ENCODE measurements around the gene GPR148.

Gene GPR148

GRCh38 chr2:130749078-130749477 is 20.2 kb downstream of the GPR148 start:
- in situ Hi-C loops (cut with HindIII; ENCODE audit: low sequenced_read_pairs): no loop called here

GRCh38 chr2:130749641-130750040 is 20.8 kb downstream of the GPR148 start:
- in situ Hi-C loops (cut with HindIII; ENCODE audit: low sequenced_read_pairs): no loop called here

GRCh38 chr2:130754811-130755210 is 25.9 kb downstream of the GPR148 start:
- in situ Hi-C loops (cut with HindIII; ENCODE audit: low sequenced_read_pairs): no loop called here

- in situ Hi-C loops (cut with HindIII; ENCODE audit: low sequenced_read_pairs): no loop called here
These were observed 26.6 kb downstream of the GPR148 start, which contains the start of gene AMER3 for GRCh38 chr2:130755256-130756052. Gene AMER3, plus strand, starts transcription at chr2:130755540. Its CDS starts 6,533 bp downstream, at chr2:130762073.

GRCh38 chr2:130756053-130756873 is 27.4 kb downstream of the GPR148 start:
- in situ Hi-C loops (cut with HindIII; ENCODE audit: low sequenced_read_pairs): no loop called here

GRCh38 chr2:130756874-130757668 is 28.2 kb downstream of the GPR148 start:
- in situ Hi-C loops (cut with HindIII; ENCODE audit: low sequenced_read_pairs): no loop called here

GRCh38 chr2:130759906-130760753 is 31.3 kb downstream of the GPR148 start:
- in situ Hi-C loops (cut with HindIII; ENCODE audit: low sequenced_read_pairs): no loop called here

GRCh38 chr2:130760754-130761751 is 32.2 kb downstream of the GPR148 start:
- in situ Hi-C loops (cut with HindIII; ENCODE audit: low sequenced_read_pairs): no loop called here

GRCh38 chr2:130762031-130762909 is 33.4 kb downstream of the GPR148 start:
- in situ Hi-C loops (cut with HindIII; ENCODE audit: low sequenced_read_pairs): no loop called here

GRCh38 chr2:130762910-130763385 is 34.1 kb downstream of the GPR148 start:
- in situ Hi-C loops (cut with HindIII; ENCODE audit: low sequenced_read_pairs): no loop called here

GRCh38 chr2:130763405-130763804 is 34.5 kb downstream of the GPR148 start:
- in situ Hi-C loops (cut with HindIII; ENCODE audit: low sequenced_read_pairs): no loop called here

- in situ Hi-C loops (cut with HindIII; ENCODE audit: low sequenced_read_pairs): no loop called here
These were observed 35.4 kb downstream of the GPR148 start for GRCh38 chr2:130764035-130764820.

- in situ Hi-C loops (cut with HindIII; ENCODE audit: low sequenced_read_pairs): no loop called here
These were observed 35.9 kb downstream of the GPR148 start for GRCh38 chr2:130764821-130765115.

GRCh38 chr2:130765464-130765863 is 36.6 kb downstream of the GPR148 start:
- in situ Hi-C loops (cut with HindIII; ENCODE audit: low sequenced_read_pairs): no loop called here

GRCh38 chr2:130766037-130766436 is 37.2 kb downstream of the GPR148 start:
- in situ Hi-C loops (cut with HindIII; ENCODE audit: low sequenced_read_pairs): no loop called here

GRCh38 chr2:130766711-130767407 is 38.0 kb downstream of the GPR148 start:
- in situ Hi-C loops (cut with HindIII; ENCODE audit: low sequenced_read_pairs): no loop called here

GRCh38 chr2:130767408-130767775 is 38.5 kb downstream of the GPR148 start:
- in situ Hi-C loops (cut with HindIII; ENCODE audit: low sequenced_read_pairs): no loop called here
